HepG2 (cell line): ENCODE data around the gene PPP4R4. TPM values are rescaled to one million over a fixed set of nuclear protein-coding genes. Genes with fewer than 3 reads are reported as not detected.

Experiments
- HDAC2 ChIP-seq: sonication (generic); formaldehyde crosslinking; IDR thresholded peaks from 2 replicates; pipeline ENCODE4 v1.4.0; 2020; ENCODE audit warnings: missing genetic modification reagents
- MAX ChIP-seq: IDR thresholded peaks from 2 replicates; pipeline ENCODE4 v1.6.1; 2012; ENCODE audit warnings: inconsistent platforms
- MYPOP ChIP-seq: sonication (generic); formaldehyde crosslinking; IDR thresholded peaks from 2 replicates; pipeline ENCODE4 v1.8.1; 2023; ENCODE audit warnings: mild to moderate bottlenecking, moderate library complexity, missing genetic modification reagents
- RNF2 ChIP-seq: fragments of 450-650 bp; conservative IDR thresholded peaks from 2 replicates; pipeline ENCODE4 v1.6.1; 2016; ENCODE audit warnings: low read depth
- UBTF ChIP-seq: sonication (generic); formaldehyde crosslinking; IDR thresholded peaks from 2 replicates; pipeline ENCODE4 v1.4.0; 2020; ENCODE audit warnings: mild to moderate bottlenecking, missing genetic modification reagents
- ZC3H13 ChIP-seq: sonication (generic); formaldehyde crosslinking; IDR thresholded peaks from 2 replicates; pipeline ENCODE4 v1.8.1; 2023; ENCODE audit warnings: mild to moderate bottlenecking, missing genetic modification reagents, moderate library complexity
- ZNF234 ChIP-seq: sonication (generic); formaldehyde crosslinking; conservative IDR thresholded peaks from 2 replicates; pipeline ENCODE4 v1.5.1; 2020; ENCODE audit warnings: mild to moderate bottlenecking, missing genetic modification reagents
- ZNF317 ChIP-seq: sonication (generic); formaldehyde crosslinking; IDR thresholded peaks from 2 replicates; pipeline ENCODE4 v1.5.0; 2020; ENCODE audit warnings: mild to moderate bottlenecking, missing genetic modification reagents
- polyA plus RNA-seq, 8 experiments: library from polyadenylated mRNA; depleted of rRNA in 3 of 8; stranded (reverse) in 7 of 8; unstranded in 1 of 8; fragments of >200 nt; fragmentation: Illumina TruSeq in 4 of 8; extraction: Trizol in 4 of 8; gene quantifications; 2 replicates each; pipeline versions ENCODE4 v1.2.1 to v1.2.3, GENCODE V29; 2011 to 2016; ENCODE audit warnings: low read depth in 4 of 8, missing spikeins in 1 of 8, mixed read lengths in 1 of 8; ENCODE audit not compliant: insufficient read depth in 1 of 8
- total RNA-seq, 5 experiments: library from RNA; depleted of rRNA; stranded (reverse); fragments of >200 nt; fragmentation: Illumina TruSeq; extraction: Trizol; gene quantifications; 2 replicates each; pipeline ENCODE4 v1.2.3, GENCODE V29; 2016; ENCODE audit warnings: low read depth in 1 of 5

Gene PPP4R4
- total and polyA plus RNA-seq, 2 of the 13 experiments (the other 11 are each of a cell fraction or from before 2014, with no cell fraction given) = 9.5 to 19.8 TPM

- TF ChIP-seq UBTF = peak; percentile 90
- TF ChIP-seq ZNF234 (CRISPR knock-in tag) = no peak
- TF ChIP-seq RNF2 = no peak
- no peak for TF ChIP-seq ZNF317
- TF ChIP-seq MYPOP (CRISPR knock-in tag) = peak; percentile 91
- TF ChIP-seq HDAC2 (CRISPR knock-in tag) = no peak
- TF ChIP-seq MAX = peak; percentile 45; the same call in 1 of the 2 replicates
- no peak for TF ChIP-seq ZC3H13 (CRISPR knock-in tag)
Measured at GRCh38 chr14:94173885-94174603, at the start of gene PPP4R4 (continued).
